GM12878 (cell line): ENCODE data around the gene GALNT17. TPM values are rescaled to one million over a fixed set of nuclear protein-coding genes. Genes with fewer than 3 reads are reported as not detected.

Experiments
- ATAC-seq: fragments of 200-7000 bp; cut with Tn5 transposase; 3 replicates; pipeline ENCODE4 v1.9.1; 2020; ENCODE audit warnings: mild to moderate bottlenecking, moderate library complexity
- BruUV-seq: library from RNA; stranded (reverse); fragments of 400-500 nt; replicated peaks from 2 replicates; lab custom pipeline; 2021; lab: Mats Ljungman, UMichigan
- CTCF ChIA-PET: fragments of 300-600 bp; sonication (Branson Sonifier 250); formaldehyde crosslinking; extraction: SDS; loops from one replicate; lab custom pipeline; 2021; ENCODE audit warnings: inconsistent platforms; lab: Yijun Ruan, JAX
- POLR2A ChIA-PET: fragments of 350-600 bp; formaldehyde crosslinking; extraction: SDS; loops from one replicate; lab custom pipeline; 2021; ENCODE audit warnings: inconsistent platforms; lab: Charles Lee
- RAD21 ChIA-PET: fragments of 300-600 bp; sonication (Branson Sonifier 250); formaldehyde crosslinking; loops from one replicate; lab custom pipeline; 2023; ENCODE audit warnings: antibody characterized with exemption; ENCODE audit not compliant: unreplicated experiment; lab: Charles Lee
- SMC1A ChIA-PET: fragments of 300-600 bp; sonication (Branson Sonifier 250); formaldehyde crosslinking; loops from one replicate; lab custom pipeline; 2023; ENCODE audit not compliant: unreplicated experiment, uncharacterized antibody; lab: Charles Lee
- DNase-seq: peaks from one replicate; pipeline ENCODE4 v3.0.0-alpha.2; 2011; ENCODE audit warnings: low read depth, low spot score
- FAIRE-seq: peaks from 3 replicates; lab custom pipeline; 2011; peaks lifted over from hg19 to GRCh38; lab: Jason Lieb, UNC
- H2AFZ ChIP-seq: 2 replicates; pipeline ENCODE4 v1.6.0; 2011; ENCODE audit warnings: low read depth, low read length, control low read depth; ENCODE audit not compliant: control insufficient read depth
- H3K27ac ChIP-seq: 2 replicates; pipeline ENCODE4 v1.5.1; 2011; ENCODE audit warnings: control low read depth; ENCODE audit not compliant: control insufficient read depth, insufficient read depth
- H3K27me3 ChIP-seq, 2 experiments: replicated peaks in 1 of 2; 2 replicates each; pipeline versions ENCODE4 v1.6.0 to v1.6.1; 2011; ENCODE audit warnings: low read length in 1 of 2; ENCODE audit not compliant: control insufficient read depth in 2 of 2, insufficient read depth in 2 of 2
- H3K36me3 ChIP-seq, 2 experiments: 2 replicates each; pipeline ENCODE4 v1.5.1; 2011; ENCODE audit warnings: low read length in 1 of 2; ENCODE audit not compliant: control insufficient read depth in 2 of 2, insufficient read depth in 2 of 2
- H3K4me1 ChIP-seq: 2 replicates; pipeline ENCODE4 v1.6.1; 2011; ENCODE audit warnings: mild to moderate bottlenecking, low read length, moderate library complexity, mixed read lengths; ENCODE audit not compliant: control insufficient read depth, insufficient read depth
- H3K4me2 ChIP-seq: 2 replicates; pipeline ENCODE4 v1.6.0; 2011; ENCODE audit warnings: control low read depth; ENCODE audit not compliant: control insufficient read depth, insufficient read depth
- H3K4me3 ChIP-seq: fragments of 200-600 bp; sonication (generic); 2 replicates; pipeline ENCODE4 v1.5.1; 2016
- H3K79me2 ChIP-seq: 2 replicates; pipeline ENCODE4 v1.6.0; 2011; ENCODE audit warnings: low read length; ENCODE audit not compliant: control insufficient read depth, insufficient read depth
- H3K9ac ChIP-seq: 2 replicates; pipeline ENCODE4 v1.8.0; 2011; ENCODE audit warnings: low read length, control low read depth, mixed read lengths; ENCODE audit not compliant: control insufficient read depth, insufficient read depth
- H3K9me3 ChIP-seq: replicated peaks from 3 replicates; pipeline ENCODE4 v1.5.1; 2011; ENCODE audit warnings: mild to moderate bottlenecking, low read length; ENCODE audit not compliant: control insufficient read depth, insufficient read depth
- H4K20me1 ChIP-seq: 2 replicates; pipeline ENCODE4 v1.6.0; 2011; ENCODE audit not compliant: control insufficient read depth, insufficient read depth
- CEBPZ ChIP-seq: fragments of 150-350 bp; IDR thresholded peaks from 2 replicates; pipeline ENCODE4 v1.6.1; 2016; ENCODE audit warnings: low read depth, low read length
- CUX1 ChIP-seq: IDR thresholded peaks from 2 replicates; pipeline ENCODE4 v1.6.1; 2012; ENCODE audit warnings: improper control_type of control experiment, low read depth, low read length; ENCODE audit not compliant: insufficient replicate concordance
- HDAC2 ChIP-seq: fragments of 200-600 bp; sonication (generic); IDR thresholded peaks from 2 replicates; pipeline ENCODE4 v1.6.1; 2017
- HDAC6 ChIP-seq: fragments of 200-600 bp; sonication (generic); IDR thresholded peaks from one replicate; pipeline ENCODE4 v1.8.0; 2017; ENCODE audit warnings: antibody characterized with exemption; ENCODE audit not compliant: unreplicated experiment
- IRF3 ChIP-seq: fragments of 450-650 bp; IDR thresholded peaks from 2 replicates; pipeline ENCODE4 v1.6.1; 2014; ENCODE audit warnings: mild to moderate bottlenecking
- JUND ChIP-seq: IDR thresholded peaks from 2 replicates; pipeline ENCODE4 v1.6.1; 2012; ENCODE audit warnings: low read depth, mild to moderate bottlenecking, low read length, improper control_type of control experiment, moderate library complexity
- LARP7 ChIP-seq: fragments of 450-650 bp; IDR thresholded peaks from 2 replicates; pipeline ENCODE4 v1.6.1; 2017; ENCODE audit warnings: mild to moderate bottlenecking
- MEF2B ChIP-seq: fragments of 450-650 bp; IDR thresholded peaks from 2 replicates; pipeline ENCODE4 v1.6.1; 2018; ENCODE audit warnings: mild to moderate bottlenecking, moderate library complexity; ENCODE audit not compliant: partially characterized antibody, poor library complexity, severe bottlenecking
- MYC ChIP-seq: IDR thresholded peaks from 2 replicates; pipeline ENCODE4 v1.6.1; 2011; ENCODE audit warnings: mild to moderate bottlenecking, low read length, moderate library complexity, inconsistent platforms; ENCODE audit not compliant: insufficient read depth, insufficient replicate concordance, insufficient read length, severe bottlenecking
- YBX1 ChIP-seq: fragments of 450-650 bp; IDR thresholded peaks from 2 replicates; pipeline ENCODE4 v1.6.1; 2016; ENCODE audit warnings: antibody characterized with exemption
- YY1 ChIP-seq: IDR thresholded peaks from 2 replicates; pipeline ENCODE4 v1.6.1; 2011; ENCODE audit warnings: low read depth, mild to moderate bottlenecking, low read length
- ZBTB33 ChIP-seq: fragments of 450-650 bp; IDR thresholded peaks from 2 replicates; pipeline ENCODE4 v1.6.1; 2017; ENCODE audit warnings: mild to moderate bottlenecking
- WGBS: methylation state at CpG from one replicate; pipeline ENCODE4 v1.1.6; 2016; ENCODE audit warnings: low lambda C conversion rate; ENCODE audit not compliant: insufficient replicate concordance, insufficient coverage; ENCODE audit errors: missing lambda C conversion rate; 5-methylcytosine and 5-hydroxymethylcytosine counted together
- in situ Hi-C: fragments of 300-500 bp; cut with MboI; formaldehyde crosslinking; loops from 9 replicates; pipeline ENCODE4 v1.14.3; 2018; ENCODE audit warnings: mixed read lengths
- intact Hi-C: fragments of 100-400 bp; cut with micrococcal nuclease; formaldehyde crosslinking; loops from one replicate; pipeline ENCODE4 v1.14.2; 2022; ENCODE audit not compliant: unreplicated experiment
- polyA plus RNA-seq, 11 experiments: library from polyadenylated mRNA; depleted of rRNA in 4 of 11; unstranded in 6 of 11; stranded (reverse) in 5 of 11; fragments of >200 nt; fragmentation: Nextera tagmentation in 4 of 11; fragmentation: Illumina TruSeq in 1 of 11; extraction: Ambion mirVana in 4 of 11; extraction: Trizol in 1 of 11; gene quantifications; 1 replicate in 1 of 11; 2 replicates in 10 of 11; pipeline versions ENCODE4 v1.2.1 to v1.2.3, GENCODE V29; 2011 to 2016; ENCODE audit warnings: inconsistent platforms in 2 of 11, missing spikeins in 2 of 11, low read depth in 1 of 11
- total RNA-seq, 4 experiments: library from RNA; depleted of rRNA in 3 of 4; stranded (reverse); fragments of >200 nt in 3 of 4; fragmentation: Illumina TruSeq in 1 of 4; extraction: Trizol in 1 of 4; gene quantifications; 2 replicates each; pipeline versions ENCODE4 v1.2.1 to v1.2.3, GENCODE V29; 2013 to 2021

Gene GALNT17
- total and polyA plus RNA-seq, 10 of the 15 experiments (the other 5 are each of a cell fraction or from before 2014, with no cell fraction given), result 0.12 to 0.15 TPM; not detected in 8

- ChIA-PET POLR2A (no interaction called here), RAD21 (no interaction called here)
- in situ Hi-C loops, result no loop called here
Measured at GRCh38 chr7:71298378-71298777, 166.4 kb downstream of the GALNT17 start.

More at GRCh38 chr7:71298378-71298777, 166.4 kb downstream of the GALNT17 start:
- CTCF ChIA-PET, result no interaction called here
- Histone ChIP-seq H3K79me2 (no peaks in the 10 kb centered on the region), H3K4me2 (no peak overlapping the region), H3K4me3 (no peak overlapping the region), H3K36me3 (no peaks in the 10 kb centered on the region), H3K9ac (no peak overlapping the region), H2AFZ (no peak overlapping the region), H3K27me3 (no peaks in the 10 kb centered on the region), H3K27ac (no peak overlapping the region), H3K9me3 (no peaks in the 10 kb centered on the region), H3K4me1 (no peaks in the 10 kb centered on the region), H4K20me1 (no peaks in the 10 kb centered on the region)
- FAIRE-seq (no peak), DNase-seq (no peak), ATAC-seq (no peak)
- SMC1A ChIA-PET, result no interaction called here
- no TSS peak for BruUV-seq
- TF ChIP-seq ZBTB33 (no peak), CUX1 (no peak), MYC (no peak), HDAC6 (no peak), HDAC2 (no peak), LARP7 (no peak), JUND (no peak), YY1 (no peak), YBX1 (no peak), MEF2B (no peak), CEBPZ (no peak), IRF3 (no peak)
- 49% methylated on average over 6 of the region's 6 CpGs for WGBS
- intact Hi-C loops, result no loop called here
